Kidney (tissue), 14 donors: Measurements from ENCODE around the gene MFNG. TPM values are rescaled to one million over a fixed set of nuclear protein-coding genes. Genes with fewer than 3 reads are reported as not detected.

Experiments used
- DNase-seq, 5 donors: peaks; one replicate each; pipeline ENCODE4 v3.0.0-alpha.2; 2013 to 2020
- FAIRE-seq: peaks from 2 replicates; lab custom pipeline; 2012; peaks lifted over from hg19 to GRCh38; lab: Jason Lieb, UNC
- H3K27ac ChIP-seq, 2 donors: one replicate each; pipeline ENCODE4 v1.7.0; 2013; ENCODE audit warnings: low read depth in 2 of 2, low read length in 2 of 2, inconsistent platforms in 1 of 2
- H3K27me3 ChIP-seq: one replicate; pipeline ENCODE4 v1.7.1; 2013; ENCODE audit warnings: low read length, inconsistent platforms; ENCODE audit not compliant: control insufficient read depth, insufficient read depth
- H3K36me3 ChIP-seq, 3 donors: one replicate each; pipeline versions ENCODE4 v1.7.0 to v1.7.1; 2013; ENCODE audit warnings: low read length in 3 of 3, control low read depth in 1 of 3, inconsistent platforms in 1 of 3; ENCODE audit not compliant: insufficient read depth in 3 of 3, control insufficient read depth in 2 of 3
- H3K4me1 ChIP-seq, 3 donors: one replicate each; pipeline versions ENCODE4 v1.7.0 to v1.7.1; 2013; ENCODE audit warnings: low read length in 3 of 3, inconsistent platforms in 1 of 3, low read depth in 1 of 3; ENCODE audit not compliant: control insufficient read depth in 2 of 3, insufficient read depth in 2 of 3
- H3K4me3 ChIP-seq, 3 donors: one replicate each; pipeline versions ENCODE4 v1.7.0 to v1.8.1; 2013; ENCODE audit warnings: low read length in 3 of 3, control low read depth in 1 of 3, inconsistent platforms in 1 of 3
- H3K9ac ChIP-seq, 3 donors: one replicate each; pipeline versions ENCODE4 v1.7.0 to v1.7.1; 2013; ENCODE audit warnings: low read length in 3 of 3, control low read depth in 1 of 3, inconsistent platforms in 1 of 3
- H3K9me3 ChIP-seq, 3 donors: one replicate each; pipeline versions ENCODE4 v1.7.0 to v1.7.1; 2013; ENCODE audit warnings: low read length in 3 of 3, control low read depth in 1 of 3, inconsistent platforms in 1 of 3; ENCODE audit not compliant: control insufficient read depth in 2 of 3, insufficient read depth in 1 of 3
- intact Hi-C: fragments of 100-400 bp; cut with DNase I; formaldehyde crosslinking; loops from one replicate; pipeline ENCODE4 v1.11.1; 2022
- polyA plus RNA-seq: library from polyadenylated mRNA; stranded (reverse); fragments of 350-450 nt; fragmentation: Illumina TruSeq; extraction: RNeasy Lipid Tissue Mini Kit (QIAGEN cat#74804); gene quantifications from one replicate; pipeline ENCODE4 v1.2.3, GENCODE V29; 2014; ENCODE audit warnings: low read depth, low replicate concordance; ENCODE audit not compliant: insufficient read depth
- total RNA-seq: library from RNA; stranded (reverse); fragmentation: NEBNext Ultra II Directional; extraction: Animal tissue kit (Norgen Biotek cat#: 25700); gene quantifications from one replicate; pipeline ENCODE4 v1.2.1, GENCODE V29; 2021
- TF ChIP-seq, protein P1 (sequence below): IDR thresholded peaks from 3 replicates; pipeline ENCODE4 v1.5.1; 2012; ENCODE audit warnings: mild to moderate bottlenecking, moderate library complexity, borderline replicate concordance; ENCODE audit not compliant: insufficient read depth; ENCODE audit errors: extremely low read depth
- donor health status: control.
- donor health status: control.
- donor health status: control.
- donor health status: control.
- donor health status: control.
- donor health status: DM: yes; HTN: yes; CAD: no.
- donor health status: Normal renal cell carcinoma (clear cell type).

Gene MFNG
- total and polyA plus RNA-seq, 2 donors from 2014 or later: 9.1 to 31.1 TPM

GRCh38 chr22:37526376-37526775 lies 40.2 kb upstream of the MFNG start:
- intact Hi-C loops: no loop called here
- no peaks in the 10 kb centered on the region for H3K4me1 ChIP-seq

DNA sequence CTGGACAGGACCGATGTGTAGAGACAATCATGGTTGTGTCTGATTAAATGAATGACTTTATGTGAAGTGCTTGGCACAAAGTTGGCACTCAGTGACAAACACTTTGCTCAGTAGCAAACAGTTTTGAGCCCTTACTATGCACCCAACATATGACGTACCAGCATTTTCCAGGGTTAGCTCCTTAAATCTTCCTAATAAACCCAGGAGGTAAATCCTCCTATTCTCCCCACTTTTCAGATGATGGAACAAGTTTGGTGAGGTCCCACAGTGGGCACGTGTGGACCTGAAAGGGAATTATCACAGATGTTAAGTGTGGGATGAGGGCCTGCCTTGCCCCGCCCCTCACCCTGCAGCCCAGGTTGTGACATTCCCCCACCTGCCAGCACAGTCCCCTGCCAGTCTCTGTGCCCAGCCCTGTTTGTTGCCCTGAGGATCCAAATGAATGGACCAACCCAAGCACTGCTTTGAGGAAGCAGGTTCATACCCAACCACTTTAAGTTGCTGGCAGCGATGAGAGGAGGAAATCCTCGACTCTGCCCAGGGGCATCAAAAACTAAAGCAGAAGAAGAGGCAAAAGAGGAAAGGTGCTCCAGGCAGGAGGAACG lies 39.7 kb upstream of the MFNG start:
- intact Hi-C loops: no loop called here

More at GRCh38 chr22:37526376-37526775, 40.2 kb upstream of the MFNG start:
- no peaks in the 10 kb centered on the region for H3K36me3 ChIP-seq
- no peak overlapping the region for H3K4me3 ChIP-seq
- no peak overlapping the region for H3K9ac ChIP-seq
- no peaks in the 10 kb centered on the region for H3K9me3 ChIP-seq
- TF ChIP-seq, protein P1, sequence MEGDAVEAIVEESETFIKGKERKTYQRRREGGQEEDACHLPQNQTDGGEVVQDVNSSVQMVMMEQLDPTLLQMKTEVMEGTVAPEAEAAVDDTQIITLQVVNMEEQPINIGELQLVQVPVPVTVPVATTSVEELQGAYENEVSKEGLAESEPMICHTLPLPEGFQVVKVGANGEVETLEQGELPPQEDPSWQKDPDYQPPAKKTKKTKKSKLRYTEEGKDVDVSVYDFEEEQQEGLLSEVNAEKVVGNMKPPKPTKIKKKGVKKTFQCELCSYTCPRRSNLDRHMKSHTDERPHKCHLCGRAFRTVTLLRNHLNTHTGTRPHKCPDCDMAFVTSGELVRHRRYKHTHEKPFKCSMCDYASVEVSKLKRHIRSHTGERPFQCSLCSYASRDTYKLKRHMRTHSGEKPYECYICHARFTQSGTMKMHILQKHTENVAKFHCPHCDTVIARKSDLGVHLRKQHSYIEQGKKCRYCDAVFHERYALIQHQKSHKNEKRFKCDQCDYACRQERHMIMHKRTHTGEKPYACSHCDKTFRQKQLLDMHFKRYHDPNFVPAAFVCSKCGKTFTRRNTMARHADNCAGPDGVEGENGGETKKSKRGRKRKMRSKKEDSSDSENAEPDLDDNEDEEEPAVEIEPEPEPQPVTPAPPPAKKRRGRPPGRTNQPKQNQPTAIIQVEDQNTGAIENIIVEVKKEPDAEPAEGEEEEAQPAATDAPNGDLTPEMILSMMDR: no peak
- no peak for FAIRE-seq
- no peaks in the 10 kb centered on the region for H3K27me3 ChIP-seq
- no peak overlapping the region for H3K27ac ChIP-seq
- DNase-seq: peak in 1 of 5 donors; percentile 67

GRCh38 chr22:37525073-37525745 lies 39.0 kb upstream of the MFNG start:
- FAIRE-seq (no peak), DNase-seq (peak in 1 of 5 donors; percentile 80)
- no peaks in the 10 kb centered on the region for H3K9me3 ChIP-seq
- no peak overlapping the region for H3K9ac ChIP-seq
- TF ChIP-seq, protein P1: no peak
- H3K4me1 ChIP-seq: peaks cover 0 to 6% (median 0%) of the 10 kb centered on the region in 3 donors
- H3K27me3 ChIP-seq: no peaks in the 10 kb centered on the region
- intact Hi-C loops: no loop called here
- no peak overlapping the region for H3K27ac ChIP-seq
- H3K36me3 ChIP-seq: no peaks in the 10 kb centered on the region
- no peak overlapping the region for H3K4me3 ChIP-seq

More for the DNA sequence above, 39.7 kb upstream of the MFNG start:
- no peak overlapping the region for H3K9ac ChIP-seq
- FAIRE-seq (no peak), DNase-seq (peak in 1 of 5 donors; percentile 35)
- H3K27ac ChIP-seq: no peak overlapping the region
- H3K4me1 ChIP-seq: peaks cover 0 to 4% (median 0%) of the 10 kb centered on the region in 3 donors
- H3K4me3 ChIP-seq: no peak overlapping the region
- no peaks in the 10 kb centered on the region for H3K27me3 ChIP-seq
- H3K9me3 ChIP-seq: no peaks in the 10 kb centered on the region
- TF ChIP-seq, protein P1: no peak
- no peaks in the 10 kb centered on the region for H3K36me3 ChIP-seq
